Neutrophil (primary cell): ENCODE measurements around the gene ERRFI1.
A peak's percentile ranks its signal among the peaks of the same experiment; 100 is the strongest.

ENCODE experiments used
- H3K27ac ChIP-seq: fragments of 200-600 bp; sonication (generic); 2 replicates; pipeline ENCODE4 v1.5.1; 2016; ENCODE audit warnings: mild to moderate bottlenecking, moderate library complexity
- H3K27me3 ChIP-seq: fragments of 200-600 bp; sonication (generic); 2 replicates; pipeline ENCODE4 v1.6.0; 2016; ENCODE audit warnings: mild to moderate bottlenecking
- H3K36me3 ChIP-seq: fragments of 200-600 bp; sonication (generic); 2 replicates; pipeline ENCODE4 v1.5.1; 2017
- H3K4me1 ChIP-seq, 2 experiments: fragments of 200-600 bp in 1 of 2; sonication (generic) in 1 of 2; 1 replicate in 1 of 2; 2 replicates in 1 of 2; pipeline versions ENCODE4 v1.5.1 to v1.6.1; 2013 to 2016; ENCODE audit warnings: low read depth in 1 of 2, low read length in 1 of 2, mild to moderate bottlenecking in 1 of 2, moderate library complexity in 1 of 2; ENCODE audit not compliant: control insufficient read depth in 1 of 2, insufficient read depth in 1 of 2
- H3K4me3 ChIP-seq, 2 experiments: fragments of 200-600 bp in 1 of 2; sonication (generic) in 1 of 2; 1 replicate in 1 of 2; 2 replicates in 1 of 2; pipeline ENCODE4 v1.5.1; 2013 to 2016; ENCODE audit warnings: low read depth in 1 of 2, low read length in 1 of 2, mild to moderate bottlenecking in 1 of 2, moderate library complexity in 1 of 2
- H3K9me3 ChIP-seq: fragments of 200-600 bp; sonication (generic); 2 replicates; pipeline ENCODE4 v1.5.1; 2016
- CTCF ChIP-seq: fragments of 200-600 bp; sonication (generic); IDR thresholded peaks from 2 replicates; pipeline ENCODE4 v1.5.1; 2016; ENCODE audit warnings: antibody characterized with exemption

Gene ERRFI1

GRCh38 chr1:7962636-7963377 lies 63.3 kb downstream of the ERRFI1 start:
- no peak for TF ChIP-seq CTCF
- H3K36me3 ChIP-seq = peaks cover 38% of the 10 kb centered on the region
- no peaks in the 10 kb centered on the region for H3K9me3 ChIP-seq
- H3K27ac ChIP-seq = peak overlapping the region; percentile 92
- peaks cover 22 to 25% of the 10 kb centered on the region in 2 experiments for H3K4me1 ChIP-seq
- H3K27me3 ChIP-seq = no peaks in the 10 kb centered on the region
- H3K4me3 ChIP-seq = peak overlapping the region; percentile 84 to 92

- Histone ChIP-seq H3K9me3 (no peaks in the 10 kb centered on the region), H3K27me3 (no peaks in the 10 kb centered on the region), H3K27ac (peak overlapping the region; percentile 92), H3K4me3 (peak overlapping the region; percentile 84 to 92), H3K4me1 (peaks cover 22 to 25% of the 10 kb centered on the region in 2 experiments), H3K36me3 (peaks cover 36% of the 10 kb centered on the region)
- no peak for TF ChIP-seq CTCF
Observed at GRCh38 chr1:7962014-7962335, 64.1 kb downstream of the ERRFI1 start.
